A673 (cell line): ENCODE measurements around the gene ZDHHC11. TPM values are rescaled to one million over a fixed set of nuclear protein-coding genes. Genes with fewer than 3 reads are reported as not detected.
"Not testable (repeated sequence)": the region's sequence is repeated elsewhere in the genome, so short reads cannot be mapped to it uniquely, and the experiment has no call there.

Experiments used
- BruUV-seq: library from RNA; stranded (reverse); fragments of 400-500 nt; replicated peaks from 2 replicates; lab custom pipeline; 2021; lab: Mats Ljungman, UMichigan
- CTCF ChIA-PET: fragments of 300-600 bp; sonication (Branson Sonifier 250); formaldehyde crosslinking; loops from one replicate; lab custom pipeline; 2022; ENCODE audit warnings: antibody characterized with exemption; lab: Charles Lee
- POLR2A ChIA-PET: fragments of 300-600 bp; sonication (Branson Sonifier 250); formaldehyde crosslinking; loops from one replicate; lab custom pipeline; 2022; ENCODE audit warnings: antibody characterized with exemption; ENCODE audit not compliant: low non-redundant PET; lab: Charles Lee
- DNase-seq: peaks from one replicate; pipeline ENCODE4 v3.0.0-alpha.2; 2015; ENCODE audit warnings: low spot score
- H3K27ac ChIP-seq: fragments of 200-600 bp; sonication (generic); 2 replicates; pipeline ENCODE4 v1.5.1; 2016; ENCODE audit warnings: mixed run types, low read depth, mild to moderate bottlenecking, mixed read lengths, antibody characterized with exemption, low read length; ENCODE audit not compliant: poor library complexity, severe bottlenecking
- H3K27me3 ChIP-seq: fragments of 200-600 bp; sonication (generic); replicated peaks from 2 replicates; pipeline ENCODE4 v1.6.1; 2017; ENCODE audit warnings: mixed run types, low read depth, mild to moderate bottlenecking, mixed read lengths, antibody characterized with exemption, low read length; ENCODE audit not compliant: insufficient read depth, poor library complexity
- H3K36me3 ChIP-seq: fragments of 200-600 bp; sonication (generic); 2 replicates; pipeline ENCODE4 v1.6.1; 2016; ENCODE audit warnings: mixed run types, mild to moderate bottlenecking, mixed read lengths, antibody characterized with exemption, low read length; ENCODE audit not compliant: insufficient read depth, poor library complexity, severe bottlenecking
- H3K4me1 ChIP-seq: fragments of 200-600 bp; sonication (generic); 2 replicates; pipeline ENCODE4 v1.6.1; 2017; ENCODE audit warnings: mixed run types, mild to moderate bottlenecking, mixed read lengths, antibody characterized with exemption, low read length; ENCODE audit not compliant: insufficient read depth, poor library complexity, severe bottlenecking
- H3K4me3 ChIP-seq: fragments of 200-600 bp; sonication (generic); 2 replicates; pipeline ENCODE4 v1.5.1; 2016; ENCODE audit warnings: low read depth, mixed run types, mild to moderate bottlenecking, mixed read lengths, low read length; ENCODE audit not compliant: poor library complexity, severe bottlenecking
- H3K9me3 ChIP-seq: fragments of 200-600 bp; sonication (generic); 2 replicates; pipeline ENCODE4 v1.6.1; 2016; ENCODE audit warnings: mixed run types, low read depth, mild to moderate bottlenecking, mixed read lengths, antibody characterized with exemption, low read length; ENCODE audit not compliant: poor library complexity, severe bottlenecking
- EZH2 ChIP-seq: fragments of 200-600 bp; sonication (generic); IDR thresholded peaks from 2 replicates; pipeline ENCODE4 v1.6.1; 2017; ENCODE audit warnings: borderline replicate concordance, low read depth, mild to moderate bottlenecking, mixed read lengths, antibody characterized with exemption, low read length; ENCODE audit not compliant: poor library complexity, severe bottlenecking
- intact Hi-C: fragments of 100-400 bp; cut with micrococcal nuclease; formaldehyde crosslinking; loops from one replicate; pipeline ENCODE4 v1.10.0; 2022; ENCODE audit not compliant: unreplicated experiment
- total RNA-seq: library from RNA; stranded (reverse); gene quantifications from 2 replicates; pipeline ENCODE4 v1.2.3, GENCODE V29; 2021
- TF ChIP-seq, protein P1 (sequence below): fragments of 300-800, 200-600 bp; sonication (generic); conservative IDR thresholded peaks from 2 replicates; pipeline ENCODE4 v1.5.1; 2017; ENCODE audit warnings: low read depth, mild to moderate bottlenecking, antibody characterized with exemption, low read length, moderate library complexity, mixed read lengths

ZDHHC11 gene
- total RNA-seq, 1 experiment from 2014 or later: 47.3 TPM

- TF ChIP-seq EZH2: no peak
- TF ChIP-seq, protein P1, sequence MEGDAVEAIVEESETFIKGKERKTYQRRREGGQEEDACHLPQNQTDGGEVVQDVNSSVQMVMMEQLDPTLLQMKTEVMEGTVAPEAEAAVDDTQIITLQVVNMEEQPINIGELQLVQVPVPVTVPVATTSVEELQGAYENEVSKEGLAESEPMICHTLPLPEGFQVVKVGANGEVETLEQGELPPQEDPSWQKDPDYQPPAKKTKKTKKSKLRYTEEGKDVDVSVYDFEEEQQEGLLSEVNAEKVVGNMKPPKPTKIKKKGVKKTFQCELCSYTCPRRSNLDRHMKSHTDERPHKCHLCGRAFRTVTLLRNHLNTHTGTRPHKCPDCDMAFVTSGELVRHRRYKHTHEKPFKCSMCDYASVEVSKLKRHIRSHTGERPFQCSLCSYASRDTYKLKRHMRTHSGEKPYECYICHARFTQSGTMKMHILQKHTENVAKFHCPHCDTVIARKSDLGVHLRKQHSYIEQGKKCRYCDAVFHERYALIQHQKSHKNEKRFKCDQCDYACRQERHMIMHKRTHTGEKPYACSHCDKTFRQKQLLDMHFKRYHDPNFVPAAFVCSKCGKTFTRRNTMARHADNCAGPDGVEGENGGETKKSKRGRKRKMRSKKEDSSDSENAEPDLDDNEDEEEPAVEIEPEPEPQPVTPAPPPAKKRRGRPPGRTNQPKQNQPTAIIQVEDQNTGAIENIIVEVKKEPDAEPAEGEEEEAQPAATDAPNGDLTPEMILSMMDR: no peak
Measured at GRCh38 chr5:756171-756570, 94.6 kb downstream of the ZDHHC11 start.

DNA sequence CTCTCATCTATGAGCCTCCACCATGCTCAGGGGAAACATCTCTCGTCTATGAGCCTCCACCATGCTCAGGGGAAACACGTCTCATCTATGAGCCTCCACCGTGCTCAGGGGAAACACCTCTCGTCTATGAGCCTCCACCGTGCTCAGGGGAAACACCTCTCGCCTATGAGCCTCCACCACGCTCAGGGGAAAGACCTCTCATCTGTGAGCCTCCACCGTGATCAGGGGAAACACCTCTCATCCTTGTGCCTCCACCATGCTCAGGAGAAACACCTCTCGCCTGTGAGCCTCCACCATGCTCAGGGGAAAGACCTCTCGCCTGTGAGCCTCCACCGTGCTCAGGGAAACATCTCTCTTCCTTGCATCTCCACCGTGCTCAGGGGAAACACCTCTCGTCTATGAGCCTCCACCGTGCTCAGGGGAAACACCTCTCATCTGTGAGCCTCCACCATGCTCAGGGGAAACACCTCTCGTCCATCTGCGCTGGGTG is 96.6 kb downstream of the ZDHHC11 start:
- H3K9me3 ChIP-seq, DNase-seq, CTCF ChIA-PET, BruUV-seq, H3K36me3 ChIP-seq, H3K27me3 ChIP-seq, intact Hi-C loops, POLR2A ChIA-PET, H3K4me1 ChIP-seq, H3K27ac ChIP-seq, H3K4me3 ChIP-seq: not testable (repeated sequence)

More at GRCh38 chr5:756171-756570, 94.6 kb downstream of the ZDHHC11 start:
- H3K9me3 ChIP-seq: no peaks in the 10 kb centered on the region
- POLR2A ChIA-PET: no interaction called here
- intact Hi-C loops: no loop called here
- CTCF ChIA-PET: no interaction called here
- no peak overlapping the region for H3K4me3 ChIP-seq
- no peaks in the 10 kb centered on the region for H3K27me3 ChIP-seq
- H3K4me1 ChIP-seq: no peaks in the 10 kb centered on the region
- no peak overlapping the region for H3K27ac ChIP-seq
- no peaks in the 10 kb centered on the region for H3K36me3 ChIP-seq
- no TSS peak for BruUV-seq
- DNase-seq: no peak

- POLR2A ChIA-PET, H3K4me1 ChIP-seq, H3K36me3 ChIP-seq, H3K27me3 ChIP-seq, CTCF ChIA-PET, H3K4me3 ChIP-seq, DNase-seq, H3K9me3 ChIP-seq, BruUV-seq, intact Hi-C loops, H3K27ac ChIP-seq: not testable (repeated sequence)
Measured at GRCh38 chr5:753567-754142, 97.1 kb downstream of the ZDHHC11 start.

DNA sequence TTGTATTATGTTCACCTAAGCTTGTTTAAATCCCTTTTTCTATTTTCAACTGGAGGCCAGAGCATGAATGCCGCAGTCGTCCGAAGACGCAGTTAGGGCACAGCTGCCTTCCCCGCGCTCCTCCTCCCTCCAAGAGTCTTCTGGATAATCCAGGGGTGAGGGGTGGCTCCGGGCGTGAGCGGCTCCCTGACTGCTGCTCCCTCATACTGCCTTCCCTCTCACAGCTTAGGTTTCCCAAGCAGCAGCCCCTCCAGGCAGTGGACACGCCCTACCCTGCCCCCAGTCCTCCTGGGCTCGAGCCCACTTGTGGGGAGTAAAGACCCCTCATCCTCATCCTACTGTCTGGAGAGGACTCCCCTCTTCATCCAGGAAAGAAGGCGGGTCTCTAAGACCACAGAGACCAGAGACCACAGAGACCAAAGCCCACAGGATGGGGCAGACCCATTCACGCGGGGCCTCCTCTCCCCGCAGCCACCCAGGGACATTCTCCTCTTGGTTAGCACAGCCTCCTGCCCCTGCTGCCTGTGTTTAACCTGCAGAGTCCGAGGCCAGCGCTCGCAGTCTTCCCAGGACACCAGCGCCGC is 98.2 kb downstream of the ZDHHC11 start:
- CTCF ChIA-PET, H3K27ac ChIP-seq, DNase-seq, H3K36me3 ChIP-seq, BruUV-seq, H3K4me1 ChIP-seq, POLR2A ChIA-PET, intact Hi-C loops, H3K9me3 ChIP-seq, H3K27me3 ChIP-seq, H3K4me3 ChIP-seq: not testable (repeated sequence)

GRCh38 chr5:751992-752391 is 98.8 kb downstream of the ZDHHC11 start:
- H3K4me3 ChIP-seq, CTCF ChIA-PET, H3K4me1 ChIP-seq, POLR2A ChIA-PET, BruUV-seq, DNase-seq, H3K9me3 ChIP-seq, intact Hi-C loops, H3K36me3 ChIP-seq, H3K27me3 ChIP-seq, H3K27ac ChIP-seq: not testable (repeated sequence)
